Measurements from ENCODE around the gene RGS13. TPM values are rescaled to one million over a fixed set of nuclear protein-coding genes. Genes with fewer than 3 reads are reported as not detected.

The RGS13 gene
- total and polyA plus RNA-seq, 7 donors, result 0.36 to 7.8 (median 1.2) TPM; not detected in 2

- Histone ChIP-seq H3K27me3 (no peaks in the 10 kb centered on the region), H3K27ac (no peak overlapping the region), H3K36me3 (no peaks in the 10 kb centered on the region), H3K4me3 (no peak overlapping the region), H3K4me1 (no peaks in the 10 kb centered on the region), H3K9me3 (no peaks in the 10 kb centered on the region)
- WGBS, 2 donors, result 69 to 83% methylated on average over 4 of the region's 4 CpGs
- no peak for DNase-seq
- intact Hi-C loops (cut with DNase I), result no loop called here
- no peak for TF ChIP-seq EP300 (IDR thresholded peaks at IDR 0.05)
- no peak for TF ChIP-seq CTCF (IDR thresholded peaks at IDR 0.05)
- TF ChIP-seq POLR2AphosphoS5 (IDR thresholded peaks at IDR 0.05), result no peak
- TF ChIP-seq POLR2A (IDR thresholded peaks at IDR 0.05), result no peak
These were observed 21.8 kb downstream of the RGS13 start for GRCh38 chr1:192657760-192658159.

- Histone ChIP-seq H3K9me3 (no peaks in the 10 kb centered on the region), H3K4me3 (no peak overlapping the region), H3K36me3 (no peaks in the 10 kb centered on the region), H3K27me3 (no peaks in the 10 kb centered on the region), H3K4me1 (no peaks in the 10 kb centered on the region), H3K27ac (no peak overlapping the region)
- 92% methylated on average over 1 of the region's 1 CpG for WGBS, 2 donors
- intact Hi-C loops (cut with DNase I), result no loop called here
- no peak for DNase-seq
- TF ChIP-seq POLR2A (IDR thresholded peaks at IDR 0.05) (no peak), CTCF (IDR thresholded peaks at IDR 0.05) (no peak), POLR2AphosphoS5 (IDR thresholded peaks at IDR 0.05) (no peak), EP300 (IDR thresholded peaks at IDR 0.05) (no peak)
These were observed 22.3 kb downstream of the RGS13 start for GRCh38 chr1:192658255-192658654.

GRCh38 chr1:192660613-192661012 lies 24.7 kb downstream of the RGS13 start:
- no peaks in the 10 kb centered on the region for H3K36me3 ChIP-seq
- no peaks in the 10 kb centered on the region for H3K27me3 ChIP-seq
- no peak for DNase-seq
- H3K4me3 ChIP-seq, result no peak overlapping the region
- 78 to 84% methylated on average over 3 of the region's 3 CpGs for WGBS, 2 donors
- no peak for TF ChIP-seq POLR2A (IDR thresholded peaks at IDR 0.05)
- TF ChIP-seq POLR2AphosphoS5 (IDR thresholded peaks at IDR 0.05), result no peak
- no peak for TF ChIP-seq CTCF (IDR thresholded peaks at IDR 0.05)
- TF ChIP-seq EP300 (IDR thresholded peaks at IDR 0.05), result no peak
- intact Hi-C loops (cut with DNase I), result no loop called here
- no peaks in the 10 kb centered on the region for H3K9me3 ChIP-seq
- no peak overlapping the region for H3K27ac ChIP-seq
- H3K4me1 ChIP-seq, result no peaks in the 10 kb centered on the region

- Histone ChIP-seq H3K9me3 (peaks cover 0 to 4% (median 0%) of the 10 kb centered on the region in 4 donors), H3K27me3 (no peaks in the 10 kb centered on the region), H3K27ac (no peak overlapping the region), H3K4me3 (no peak overlapping the region), H3K36me3 (no peaks in the 10 kb centered on the region), H3K4me1 (no peaks in the 10 kb centered on the region)
- intact Hi-C loops (cut with DNase I), result no loop called here
- DNase-seq, result no peak
- WGBS, 2 donors, result 33 to 69% methylated on average over 5 of the region's 5 CpGs
- no peak for TF ChIP-seq POLR2AphosphoS5 (IDR thresholded peaks at IDR 0.05)
- TF ChIP-seq CTCF (IDR thresholded peaks at IDR 0.05), result no peak
- no peak for TF ChIP-seq EP300 (IDR thresholded peaks at IDR 0.05)
- TF ChIP-seq POLR2A (IDR thresholded peaks at IDR 0.05), result no peak
These were observed 32.5 kb downstream of the RGS13 start for GRCh38 chr1:192668409-192668983.

- TF ChIP-seq POLR2AphosphoS5 (IDR thresholded peaks at IDR 0.05) (no peak), EP300 (IDR thresholded peaks at IDR 0.05) (no peak), CTCF (IDR thresholded peaks at IDR 0.05) (no peak), POLR2A (IDR thresholded peaks at IDR 0.05) (no peak)
- intact Hi-C loops (cut with DNase I), result no loop called here
These were observed 33.2 kb downstream of the RGS13 start for GRCh38 chr1:192669174-192669573.

More at GRCh38 chr1:192669174-192669573, 33.2 kb downstream of the RGS13 start:
- H3K4me3 ChIP-seq, result no peak overlapping the region
- 89 to 91% methylated on average over 1 of the region's 1 CpG for WGBS, 2 donors
- DNase-seq, result no peak
- H3K9me3 ChIP-seq, result peaks cover 0 to 4% (median 0%) of the 10 kb centered on the region in 4 donors
- H3K27me3 ChIP-seq, result no peaks in the 10 kb centered on the region
- no peak overlapping the region for H3K27ac ChIP-seq
- no peaks in the 10 kb centered on the region for H3K36me3 ChIP-seq
- H3K4me1 ChIP-seq, result no peaks in the 10 kb centered on the region
